GM18861 (cell line): ENCODE results near the gene COPA.
"Not testable (repeated sequence)": the region's sequence is repeated elsewhere in the genome, so short reads cannot be mapped to it uniquely, and the experiment has no call there.

Source experiments
- ATAC-seq: cut with Tn5 transposase; IDR thresholded peaks from one replicate; pipeline ENCODE4 v1.9.1; 2021; ENCODE audit not compliant: unreplicated experiment

The COPA gene

GRCh38 chr1:160342953-160343869 is at the start of gene COPA, which contains the start of gene NCSTN:
TSS of gene COPA (minus strand) at chr1:160343250. CDS start at chr1:160343170, 80 bp downstream.
TSS of gene NCSTN (plus strand) at chr1:160343383. CDS start at chr1:160343397, 14 bp downstream.
- peak; percentile 87 for ATAC-seq

GRCh38 chr1:160388406-160388805 is 45.4 kb upstream of the COPA start:
- ATAC-seq, result not testable (repeated sequence)

- not testable (repeated sequence) for ATAC-seq
Observed at GRCh38 chr1:160384812-160385211, 41.8 kb upstream of the COPA start.

GRCh38 chr1:160377585-160378206 is 34.6 kb upstream of the COPA start:
- no peak for ATAC-seq

GRCh38 chr1:160376525-160377131 is 33.6 kb upstream of the COPA start:
- peak; percentile 57 for ATAC-seq

GRCh38 chr1:160375788-160376524 is 32.9 kb upstream of the COPA start:
- no peak for ATAC-seq

GRCh38 chr1:160374306-160375110 is 31.5 kb upstream of the COPA start:
- ATAC-seq, result no peak

GRCh38 chr1:160373696-160374095 is 30.6 kb upstream of the COPA start:
- no peak for ATAC-seq

GRCh38 chr1:160371756-160372155 is 28.7 kb upstream of the COPA start:
- no peak for ATAC-seq

GRCh38 chr1:160371346-160371631 is 28.2 kb upstream of the COPA start:
- ATAC-seq, result no peak

GRCh38 chr1:160370561-160371345 is 27.7 kb upstream of the COPA start:
- ATAC-seq, result no peak

GRCh38 chr1:160369087-160369486 is 26.0 kb upstream of the COPA start:
- no peak for ATAC-seq

GRCh38 chr1:160367934-160368923 is 25.2 kb upstream of the COPA start:
- no peak for ATAC-seq

GRCh38 chr1:160367516-160367900 is 24.5 kb upstream of the COPA start:
- ATAC-seq, result no peak

GRCh38 chr1:160366731-160367515 is 23.9 kb upstream of the COPA start, which contains the start of gene NHLH1:
TSS of gene NHLH1 (plus strand) at chr1:160367071. CDS start at chr1:160370732, 3,661 bp downstream.
- no peak for ATAC-seq

- no peak for ATAC-seq
Observed at GRCh38 chr1:160365325-160365724, 22.3 kb upstream of the COPA start.

GRCh38 chr1:160363951-160364735 is 21.1 kb upstream of the COPA start:
- ATAC-seq, result no peak
